Common myeloid progenitor, CD34-positive (primary cell): ENCODE results near the gene LTB4R.
A peak's percentile ranks its signal among the peaks of the same experiment; 100 is the strongest.

ENCODE experiments used
- CTCF ChIA-PET: fragments of 350-600 bp; sonication (Branson Sonifier 250); formaldehyde crosslinking; loops from one replicate; lab custom pipeline; 2021; ENCODE audit warnings: antibody characterized with exemption; lab: Charles Lee
- POLR2A ChIA-PET: fragments of 350-600 bp; sonication (Branson Sonifier 250); formaldehyde crosslinking; loops from one replicate; lab custom pipeline; 2021; ENCODE audit warnings: antibody characterized with exemption; lab: Charles Lee
- DNase-seq, 3 donors: peaks; one replicate each; pipeline versions ENCODE4 v3.0.0 to v3.0.0-alpha.2; 2013
- H3K27ac ChIP-seq, 2 experiments: 1 replicate in 1 of 2; 2 replicates in 1 of 2; pipeline ENCODE4 v1.7.0; 2013; ENCODE audit warnings: inconsistent platforms in 2 of 2, low read length in 2 of 2, mild to moderate bottlenecking in 2 of 2, low read depth in 1 of 2, moderate library complexity in 1 of 2; ENCODE audit not compliant: severe bottlenecking in 2 of 2, insufficient read depth in 1 of 2, poor library complexity in 1 of 2
- H3K27me3 ChIP-seq, 5 experiments: replicated peaks in 2 of 5; 1 replicate in 3 of 5; 2 replicates in 2 of 5; pipeline versions ENCODE4 v1.6.1 to v1.7.0; 2013; ENCODE audit warnings: low read length in 4 of 5, mild to moderate bottlenecking in 2 of 5, moderate library complexity in 2 of 5, inconsistent platforms in 1 of 5; ENCODE audit not compliant: insufficient read depth in 5 of 5, control insufficient read depth in 4 of 5
- H3K36me3 ChIP-seq, 4 experiments: 1 replicate in 2 of 4; 2 replicates in 2 of 4; pipeline versions ENCODE4 v1.6.1 to v1.7.0; 2013; ENCODE audit warnings: low read length in 3 of 4, control low read depth in 1 of 4, mild to moderate bottlenecking in 1 of 4; ENCODE audit not compliant: control insufficient read depth in 4 of 4, insufficient read depth in 4 of 4
- H3K4me1 ChIP-seq, 4 experiments: 1 replicate in 3 of 4; 2 replicates in 1 of 4; pipeline versions ENCODE4 v1.6.1 to v1.7.1; 2013; ENCODE audit warnings: low read length in 3 of 4, mild to moderate bottlenecking in 3 of 4, control low read depth in 1 of 4, inconsistent platforms in 1 of 4, moderate library complexity in 1 of 4; ENCODE audit not compliant: control insufficient read depth in 4 of 4, insufficient read depth in 4 of 4; ENCODE audit errors: control extremely low read depth in 1 of 4
- H3K4me3 ChIP-seq, 7 experiments: 1 replicate in 4 of 7; 2 replicates in 3 of 7; pipeline versions ENCODE4 v1.5.1 to v1.7.0; 2013; ENCODE audit warnings: mild to moderate bottlenecking in 7 of 7, low read length in 6 of 7, moderate library complexity in 6 of 7, inconsistent platforms in 2 of 7, low read depth in 2 of 7, control low read depth in 1 of 7; ENCODE audit not compliant: insufficient read depth in 4 of 7, control insufficient read depth in 1 of 7; ENCODE audit errors: extremely low read depth in 1 of 7
- H3K9me3 ChIP-seq, 5 experiments: 1 replicate in 4 of 5; 2 replicates in 1 of 5; pipeline versions ENCODE4 v1.6.1 to v1.7.1; 2013; ENCODE audit warnings: low read length in 4 of 5, mild to moderate bottlenecking in 2 of 5, inconsistent platforms in 1 of 5, low read depth in 1 of 5, moderate library complexity in 1 of 5; ENCODE audit not compliant: control insufficient read depth in 4 of 5, insufficient read depth in 2 of 5; ENCODE audit errors: control extremely low read depth in 1 of 5
- WGBS: methylation state at CpG from one replicate; pipeline ENCODE4 v1.1.5; 2013; ENCODE audit not compliant: insufficient coverage; 5-methylcytosine and 5-hydroxymethylcytosine counted together

The LTB4R gene

GRCh38 chr14:24313913-24314312, 2.6 kb downstream of the LTB4R start:
- DNase-seq: peak; percentile 67 to 94 (median 92)
- Histone ChIP-seq H3K27me3 (no peaks in the 10 kb centered on the region), H3K36me3 (peaks cover 0 to 6% (median 0%) of the 10 kb centered on the region in 4 experiments), H3K9me3 (no peaks in the 10 kb centered on the region), H3K4me3 (peak overlapping the region in 1 of 7 experiments; percentile 46), H3K27ac (peak overlapping the region in 1 of 2 experiments; percentile 11), H3K4me1 (peaks cover 18 to 79% (median 70%) of the 10 kb centered on the region in 4 experiments)
- 0% methylated on average over 1 of the region's 2 CpGs for WGBS
- ChIA-PET CTCF (interaction anchor here (1.0 to 19.1 kb wide), 6 partner anchors 14 to 122 kb away, joined by 3 to 391 read pairs (median 3); partner anchors contain the start of genes ADCY4, CHMP4A, DHRS1 and NFATC4), POLR2A (no interaction called here)

- DNase-seq: no peak
- H3K9me3 ChIP-seq: no peaks in the 10 kb centered on the region
- H3K4me1 ChIP-seq: peaks cover 18 to 73% (median 66%) of the 10 kb centered on the region in 4 experiments
- ChIA-PET CTCF (interaction anchor here (1.0 to 19.1 kb wide), 5 partner anchors 13 to 121 kb away, joined by 3 to 391 read pairs (median 3); partner anchors contain the start of genes ADCY4, DHRS1, NFATC4 and NOP9), POLR2A (no interaction called here)
- H3K27me3 ChIP-seq: no peaks in the 10 kb centered on the region
- H3K36me3 ChIP-seq: peaks cover 0 to 4% (median 0%) of the 10 kb centered on the region in 4 experiments
- H3K4me3 ChIP-seq: peak overlapping the region in 2 of 7 experiments; percentile 6 to 46
- 100% methylated on average over 2 of the region's 5 CpGs for WGBS
- no peak overlapping the region for H3K27ac ChIP-seq
These were observed 3.3 kb downstream of the LTB4R start for GRCh38 chr14:24314377-24315193.

DNA sequence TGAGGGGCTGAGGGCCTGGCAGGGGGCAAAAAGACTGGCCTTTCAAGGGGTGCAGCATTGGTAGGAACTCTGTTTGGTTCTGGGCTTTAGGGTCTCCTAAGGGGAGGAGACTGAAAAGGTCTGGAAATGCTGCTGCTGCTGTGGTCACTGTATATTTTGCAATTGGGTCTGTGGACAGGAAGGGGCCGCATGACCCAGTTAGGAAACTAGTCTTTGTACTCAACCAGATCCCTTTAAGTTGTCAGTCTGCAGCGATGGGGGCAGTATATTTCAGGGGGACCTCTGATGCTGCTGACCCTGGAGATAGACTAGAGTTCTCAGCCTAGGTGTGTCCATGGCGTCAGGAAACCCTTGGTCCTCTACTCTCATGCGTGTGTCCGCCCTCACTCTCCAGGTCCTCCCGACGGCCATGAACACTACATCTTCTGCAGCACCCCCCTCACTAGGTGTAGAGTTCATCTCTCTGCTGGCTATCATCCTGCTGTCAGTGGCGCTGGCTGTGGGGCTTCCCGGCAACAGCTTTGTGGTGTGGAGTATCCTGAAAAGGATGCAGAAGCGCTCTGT, 4.0 kb downstream of the LTB4R start:
- Histone ChIP-seq H3K27ac (no peak overlapping the region), H3K9me3 (no peaks in the 10 kb centered on the region), H3K27me3 (no peaks in the 10 kb centered on the region), H3K4me1 (peaks cover 18 to 65% (median 59%) of the 10 kb centered on the region in 4 experiments), H3K4me3 (no peak overlapping the region), H3K36me3 (no peaks in the 10 kb centered on the region)
- DNase-seq: no peak
- POLR2A ChIA-PET: no interaction called here
- CTCF ChIA-PET: interaction anchor here (19.1 kb wide), 1 partner anchor 13 kb away, joined by 391 read pairs; the partner anchor contains the start of gene ADCY4
- WGBS: 94% methylated on average over 8 of the region's 10 CpGs

DNA sequence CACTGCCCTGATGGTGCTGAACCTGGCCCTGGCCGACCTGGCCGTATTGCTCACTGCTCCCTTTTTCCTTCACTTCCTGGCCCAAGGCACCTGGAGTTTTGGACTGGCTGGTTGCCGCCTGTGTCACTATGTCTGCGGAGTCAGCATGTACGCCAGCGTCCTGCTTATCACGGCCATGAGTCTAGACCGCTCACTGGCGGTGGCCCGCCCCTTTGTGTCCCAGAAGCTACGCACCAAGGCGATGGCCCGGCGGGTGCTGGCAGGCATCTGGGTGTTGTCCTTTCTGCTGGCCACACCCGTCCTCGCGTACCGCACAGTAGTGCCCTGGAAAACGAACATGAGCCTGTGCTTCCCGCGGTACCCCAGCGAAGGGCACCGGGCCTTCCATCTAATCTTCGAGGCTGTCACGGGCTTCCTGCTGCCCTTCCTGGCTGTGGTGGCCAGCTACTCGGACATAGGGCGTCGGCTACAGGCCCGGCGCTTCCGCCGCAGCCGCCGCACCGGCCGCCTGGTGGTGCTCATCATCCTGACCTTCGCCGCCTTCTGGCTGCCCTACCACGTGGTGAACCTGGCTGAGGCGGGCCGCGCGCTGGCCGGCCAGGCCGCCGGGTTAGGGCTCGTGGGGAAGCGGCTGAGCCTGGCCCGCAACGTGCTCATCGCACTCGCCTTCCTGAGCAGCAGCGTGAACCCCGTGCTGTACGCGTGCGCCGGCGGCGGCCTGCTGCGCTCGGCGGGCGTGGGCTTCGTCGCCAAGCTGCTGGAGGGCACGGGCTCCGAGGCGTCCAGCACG, 4.7 kb downstream of the LTB4R start:
- Histone ChIP-seq H3K4me3 (no peak overlapping the region), H3K4me1 (peaks cover 18 to 59% (median 52%) of the 10 kb centered on the region in 4 experiments), H3K27me3 (no peaks in the 10 kb centered on the region), H3K36me3 (no peaks in the 10 kb centered on the region), H3K27ac (no peak overlapping the region), H3K9me3 (no peaks in the 10 kb centered on the region)
- 94% methylated on average over 69 of the region's 70 CpGs for WGBS
- DNase-seq: peak in 1 of 3 donors; percentile 28
- CTCF ChIA-PET: interaction anchor here (1.0 to 2.2 kb wide), 2 partner anchors 10 to 45 kb away, joined by 3 to 11 read pairs; partner anchors contain the start of gene RABGGTA
- POLR2A ChIA-PET: no interaction called here

DNA sequence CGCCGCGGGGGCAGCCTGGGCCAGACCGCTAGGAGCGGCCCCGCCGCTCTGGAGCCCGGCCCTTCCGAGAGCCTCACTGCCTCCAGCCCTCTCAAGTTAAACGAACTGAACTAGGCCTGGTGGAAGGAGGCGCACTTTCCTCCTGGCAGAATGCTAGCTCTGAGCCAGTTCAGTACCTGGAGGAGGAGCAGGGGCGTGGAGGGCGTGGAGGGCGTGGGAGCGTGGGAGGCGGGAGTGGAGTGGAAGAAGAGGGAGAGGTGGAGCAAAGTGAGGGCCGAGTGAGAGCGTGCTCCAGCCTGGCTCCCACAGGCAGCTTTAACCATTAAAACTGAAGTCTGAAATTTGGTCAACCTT, 5.3 kb downstream of the LTB4R start:
- H3K4me1 ChIP-seq: peaks cover 18 to 53% (median 47%) of the 10 kb centered on the region in 4 experiments
- ChIA-PET POLR2A (interaction anchor here (0.6 kb wide), 1 partner anchor 14 kb away, joined by 3 read pairs; no protein-coding TSS in a partner anchor), CTCF (interaction anchor here (1.0 to 2.2 kb wide), 2 partner anchors 10 to 45 kb away, joined by 3 to 11 read pairs; partner anchors contain the start of gene RABGGTA)
- no peaks in the 10 kb centered on the region for H3K36me3 ChIP-seq
- H3K4me3 ChIP-seq: no peak overlapping the region
- no peaks in the 10 kb centered on the region for H3K9me3 ChIP-seq
- no peak overlapping the region for H3K27ac ChIP-seq
- no peaks in the 10 kb centered on the region for H3K27me3 ChIP-seq
- DNase-seq: no peak
- 91% methylated on average over 13 of the region's 18 CpGs for WGBS

DNA sequence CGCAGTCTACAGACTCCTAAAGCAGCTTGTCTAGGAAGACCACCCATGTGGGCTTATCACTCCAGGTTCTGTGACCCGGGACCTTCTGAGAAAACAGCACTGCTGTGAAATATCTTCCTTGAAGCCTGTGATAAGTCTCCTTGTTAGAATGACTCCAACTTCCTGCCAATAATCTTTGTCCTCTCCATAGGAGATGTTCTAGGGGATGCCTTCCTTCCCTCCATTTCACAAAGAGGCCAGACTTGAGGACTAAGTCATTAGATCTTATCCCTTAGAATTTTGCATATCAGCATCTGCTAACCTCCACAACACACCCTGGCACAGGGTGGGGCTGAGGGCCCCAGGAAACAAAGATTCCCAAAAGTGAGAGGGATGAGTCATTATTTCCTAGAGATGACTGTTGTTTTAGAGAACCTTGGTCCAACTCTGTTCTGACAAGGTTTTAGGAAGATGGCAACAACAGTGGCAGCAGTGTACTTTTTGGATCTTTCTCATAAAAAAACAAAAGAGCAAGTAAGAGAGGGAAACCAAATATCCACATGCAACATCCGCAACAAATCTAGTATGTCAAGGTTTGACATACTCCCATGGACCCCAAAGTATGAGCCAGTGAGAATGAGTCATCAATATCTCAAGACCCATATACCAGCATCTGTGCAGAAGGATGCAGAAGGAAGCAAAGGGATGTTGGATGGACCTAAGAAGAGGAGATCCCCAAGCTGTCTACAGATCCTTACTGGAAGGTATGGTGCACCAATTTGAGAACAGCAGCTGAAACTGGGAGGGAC, 6.0 kb downstream of the LTB4R start:
- 83% methylated on average over 2 of the region's 3 CpGs for WGBS
- Histone ChIP-seq H3K4me3 (no peak overlapping the region), H3K9me3 (no peaks in the 10 kb centered on the region), H3K36me3 (no peaks in the 10 kb centered on the region), H3K27ac (no peak overlapping the region), H3K27me3 (no peaks in the 10 kb centered on the region), H3K4me1 (peaks cover 16 to 45% (median 39%) of the 10 kb centered on the region in 4 experiments)
- POLR2A ChIA-PET: interaction anchor here (0.6 kb wide), 1 partner anchor 13 kb away, joined by 3 read pairs; no protein-coding TSS in a partner anchor
- peak in 2 of 3 donors; percentile 81 to 86 for DNase-seq
- CTCF ChIA-PET: interaction anchor here (1.0 to 21.1 kb wide), 8 partner anchors 9 to 119 kb away, joined by 3 to 391 read pairs (median 4); partner anchors contain the start of genes CIDEB, DHRS1, LTB4R and LTB4R2
